Measurements from ENCODE around the gene NHERF1. TPM values are rescaled to one million over a fixed set of nuclear protein-coding genes. Genes with fewer than 3 reads are reported as not detected.

NHERF1 gene
- total RNA-seq, 1 donor from 2014 or later = 308 TPM

DNA sequence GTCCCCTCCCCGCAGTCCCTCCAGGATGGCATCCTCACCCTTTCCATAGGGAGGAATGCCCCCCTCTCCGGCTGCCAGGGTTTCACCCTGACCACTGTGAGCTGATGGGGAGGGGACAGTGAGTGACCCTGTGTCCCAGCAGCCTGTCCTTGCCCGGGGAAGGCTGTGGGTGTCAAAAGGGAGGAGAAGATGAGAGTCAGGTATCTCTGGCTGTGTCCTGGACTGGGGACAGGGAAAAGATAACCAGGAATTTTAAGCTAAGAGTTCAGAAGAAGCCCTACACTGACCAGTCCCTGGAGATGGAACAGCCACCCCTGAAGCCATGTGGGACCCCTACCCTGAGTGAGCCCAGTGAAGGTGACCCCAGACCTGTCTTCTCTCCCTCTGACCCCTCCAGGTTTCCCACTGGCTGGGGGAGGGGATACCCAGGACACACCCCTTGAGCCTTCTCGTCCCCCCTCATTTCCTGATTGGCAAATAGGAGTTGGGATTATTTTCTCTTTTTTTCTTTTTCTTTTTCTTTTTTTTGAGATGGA lies 16.4 kb downstream of the NHERF1 start:
- intact Hi-C loops (cut with micrococcal nuclease) = no loop called here

DNA sequence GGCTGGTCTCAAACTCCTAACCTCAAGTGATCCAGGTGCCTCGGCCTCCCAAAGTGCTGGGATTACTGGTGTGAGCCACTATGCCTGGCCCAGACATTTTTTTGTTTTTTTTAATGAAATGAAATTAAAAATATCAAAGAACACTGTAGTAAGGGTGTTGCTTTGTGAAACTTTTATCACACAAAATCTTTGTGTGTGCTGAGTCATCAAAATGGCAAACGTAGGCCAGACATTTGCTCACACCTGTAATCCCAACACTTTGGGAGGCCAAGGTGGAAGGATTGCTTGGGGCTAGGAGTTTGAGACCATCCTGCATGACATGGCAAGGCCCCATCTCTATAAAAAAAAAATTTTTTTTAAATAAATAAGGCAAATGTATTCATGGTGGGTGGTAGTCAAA lies 18.0 kb downstream of the NHERF1 start:
- intact Hi-C loops (cut with micrococcal nuclease) = no loop called here

DNA sequence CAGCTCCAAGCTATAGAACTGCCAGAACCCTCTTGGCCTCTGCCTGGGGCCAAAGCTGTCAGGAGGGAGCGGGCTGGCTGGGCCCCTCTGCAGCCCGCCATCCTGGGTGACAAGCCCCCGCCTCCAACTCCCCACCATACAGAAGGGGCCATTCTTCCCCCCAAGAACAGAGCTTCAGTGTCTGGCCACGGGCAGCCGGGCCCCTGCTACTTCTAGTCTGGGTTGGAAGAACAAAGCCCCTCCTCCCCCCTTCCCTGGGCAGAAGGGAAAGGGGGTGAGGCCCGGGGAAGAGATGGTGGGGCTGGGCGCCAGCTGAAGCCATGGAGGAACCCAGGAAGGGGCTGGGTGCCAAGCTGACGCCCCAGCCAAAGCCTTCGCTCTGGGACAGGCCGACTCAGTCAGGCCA lies 18.7 kb downstream of the NHERF1 start:
- intact Hi-C loops (cut with micrococcal nuclease) = no loop called here

DNA sequence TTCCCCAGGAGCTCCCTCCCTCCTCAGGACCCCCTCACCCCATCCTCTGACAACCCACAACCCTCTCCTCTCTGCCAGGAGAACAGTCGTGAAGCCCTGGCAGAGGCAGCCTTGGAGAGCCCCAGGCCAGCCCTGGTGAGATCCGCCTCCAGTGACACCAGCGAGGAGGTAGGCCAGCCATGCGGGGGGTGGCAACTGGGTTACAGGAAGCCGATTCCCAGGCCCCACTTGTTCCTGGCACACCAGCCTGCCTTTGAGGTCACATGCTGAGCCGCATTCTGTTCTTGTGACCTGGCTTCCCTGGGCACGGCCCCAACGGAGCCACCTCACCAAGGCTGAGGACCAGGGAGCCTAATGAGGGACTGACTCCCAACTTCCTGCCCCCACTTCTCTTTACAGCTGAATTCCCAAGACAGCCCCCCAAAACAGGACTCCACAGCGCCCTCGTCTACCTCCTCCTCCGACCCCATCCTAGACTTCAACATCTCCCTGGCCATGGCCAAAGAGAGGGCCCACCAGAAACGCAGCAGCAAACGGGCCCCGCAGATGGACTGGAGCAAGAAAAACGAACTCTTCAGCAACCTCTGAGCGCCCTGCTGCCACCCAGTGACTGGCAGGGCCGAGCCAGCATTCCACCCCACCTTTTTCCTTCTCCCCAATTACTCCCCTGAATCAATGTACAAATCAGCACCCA lies 19.8 kb downstream of the NHERF1 start:
- intact Hi-C loops (cut with micrococcal nuclease) = no loop called here

DNA sequence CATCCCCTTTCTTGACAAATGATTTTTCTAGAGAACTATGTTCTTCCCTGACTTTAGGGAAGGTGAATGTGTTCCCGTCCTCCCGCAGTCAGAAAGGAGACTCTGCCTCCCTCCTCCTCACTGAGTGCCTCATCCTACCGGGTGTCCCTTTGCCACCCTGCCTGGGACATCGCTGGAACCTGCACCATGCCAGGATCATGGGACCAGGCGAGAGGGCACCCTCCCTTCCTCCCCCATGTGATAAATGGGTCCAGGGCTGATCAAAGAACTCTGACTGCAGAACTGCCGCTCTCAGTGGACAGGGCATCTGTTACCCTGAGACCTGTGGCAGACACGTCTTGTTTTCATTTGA lies 20.3 kb downstream of the NHERF1 start:
- intact Hi-C loops (cut with micrococcal nuclease) = no loop called here

DNA sequence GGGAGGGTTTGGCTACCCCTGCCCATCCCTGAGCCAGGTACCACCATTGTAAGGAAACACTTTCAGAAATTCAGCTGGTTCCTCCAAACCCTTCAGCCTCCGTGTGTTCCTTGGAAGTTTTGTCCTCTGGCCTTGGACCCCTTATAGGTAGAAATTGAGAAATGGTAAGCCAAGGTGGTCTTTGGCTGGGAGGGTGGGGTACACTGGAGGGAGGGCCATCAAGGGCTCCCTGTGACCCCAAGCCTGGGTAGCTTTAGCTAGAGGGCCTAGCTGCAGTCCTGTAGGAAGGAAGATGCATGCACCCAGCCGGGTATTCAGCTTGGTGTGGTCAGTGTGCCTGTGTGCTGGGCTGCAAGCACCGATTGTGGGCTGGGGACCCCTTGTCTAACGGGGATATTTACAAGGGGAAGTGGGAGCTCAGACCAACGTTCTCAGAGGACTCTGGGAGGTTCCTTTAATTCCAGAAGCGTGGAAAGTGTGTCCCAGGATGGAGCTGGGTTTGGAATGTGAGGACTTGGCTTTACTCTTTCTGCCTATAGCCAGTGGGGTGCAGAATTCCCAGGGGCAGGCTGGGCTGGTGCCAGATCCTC lies 20.9 kb downstream of the NHERF1 start:
- intact Hi-C loops (cut with micrococcal nuclease) = no loop called here

DNA sequence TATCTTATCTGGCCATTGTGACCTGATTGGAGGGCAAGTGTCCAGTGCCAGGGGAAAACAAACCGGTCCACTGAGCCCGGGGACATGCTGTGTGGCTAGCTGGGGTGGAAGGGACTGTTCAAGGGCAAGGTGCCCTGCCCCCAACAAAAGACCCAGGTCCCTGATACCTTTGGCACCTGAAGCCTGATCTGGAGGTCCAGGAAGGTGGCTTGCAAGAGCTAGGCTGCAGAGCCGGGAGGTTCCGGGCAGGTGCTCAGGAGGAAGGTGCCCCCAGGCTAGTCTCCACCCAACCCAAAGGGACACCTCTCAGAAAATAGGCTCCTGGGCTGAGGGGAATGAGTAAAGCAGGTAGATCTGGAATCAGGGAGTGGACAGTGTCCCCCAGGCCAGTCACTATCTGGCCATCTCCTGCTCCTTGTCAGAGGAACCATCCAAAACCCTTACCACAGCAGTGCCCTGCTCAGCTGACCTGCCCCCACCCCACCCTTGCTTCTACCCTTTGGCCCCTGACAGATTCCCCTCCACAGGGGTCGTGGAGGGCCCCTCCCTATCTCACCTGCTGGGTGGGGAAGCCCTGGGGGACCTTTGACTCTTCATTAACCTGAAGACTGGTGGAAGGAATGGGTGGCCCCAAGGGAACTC lies 21.5 kb downstream of the NHERF1 start:
- intact Hi-C loops (cut with micrococcal nuclease) = loop anchor here (1.0 kb wide), 3 partner anchors 19 to 113 kb away; no protein-coding TSS in a partner anchor

DNA sequence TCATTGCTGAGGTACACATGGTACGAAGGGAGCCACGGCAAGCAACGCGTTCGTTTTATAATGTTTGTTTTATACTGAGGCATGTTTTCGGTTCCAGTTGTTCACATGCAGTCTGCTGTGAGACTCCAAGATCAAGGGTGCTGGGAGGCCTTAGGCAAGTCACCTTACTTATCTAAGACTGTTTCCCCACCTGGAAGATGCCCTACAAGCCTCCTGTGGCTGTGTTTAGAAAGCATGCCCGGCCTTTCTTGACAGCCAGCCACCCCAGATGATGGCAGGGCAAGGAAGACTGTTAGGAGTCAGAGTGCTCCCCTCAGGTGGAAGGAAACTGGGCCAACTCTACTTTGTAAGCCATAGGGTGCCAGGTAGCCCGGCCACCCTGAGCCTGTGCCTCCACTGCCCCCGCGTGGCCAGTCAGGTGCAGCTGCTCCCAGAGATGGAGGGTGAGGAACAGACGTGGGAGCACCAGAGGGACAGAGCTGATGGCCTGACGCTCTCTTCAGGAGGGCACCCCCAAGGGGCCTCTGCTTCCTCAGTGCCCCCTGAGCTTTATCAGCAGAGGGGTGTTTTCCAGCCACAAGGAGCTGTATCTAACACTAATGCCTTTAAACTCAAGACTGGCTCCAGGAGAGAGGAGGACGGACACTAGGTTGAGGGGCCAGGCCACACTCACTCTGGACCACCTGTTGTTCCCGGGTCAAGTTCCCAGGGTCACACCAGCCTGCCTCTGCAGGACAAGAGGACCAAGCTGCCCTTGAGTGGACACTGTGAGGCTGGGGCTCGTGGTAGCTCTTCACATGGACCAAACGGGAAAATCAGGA lies 22.3 kb downstream of the NHERF1 start:
- intact Hi-C loops (cut with micrococcal nuclease) = loop anchor here (1.0 kb wide), 3 partner anchors 19 to 113 kb away; no protein-coding TSS in a partner anchor

DNA sequence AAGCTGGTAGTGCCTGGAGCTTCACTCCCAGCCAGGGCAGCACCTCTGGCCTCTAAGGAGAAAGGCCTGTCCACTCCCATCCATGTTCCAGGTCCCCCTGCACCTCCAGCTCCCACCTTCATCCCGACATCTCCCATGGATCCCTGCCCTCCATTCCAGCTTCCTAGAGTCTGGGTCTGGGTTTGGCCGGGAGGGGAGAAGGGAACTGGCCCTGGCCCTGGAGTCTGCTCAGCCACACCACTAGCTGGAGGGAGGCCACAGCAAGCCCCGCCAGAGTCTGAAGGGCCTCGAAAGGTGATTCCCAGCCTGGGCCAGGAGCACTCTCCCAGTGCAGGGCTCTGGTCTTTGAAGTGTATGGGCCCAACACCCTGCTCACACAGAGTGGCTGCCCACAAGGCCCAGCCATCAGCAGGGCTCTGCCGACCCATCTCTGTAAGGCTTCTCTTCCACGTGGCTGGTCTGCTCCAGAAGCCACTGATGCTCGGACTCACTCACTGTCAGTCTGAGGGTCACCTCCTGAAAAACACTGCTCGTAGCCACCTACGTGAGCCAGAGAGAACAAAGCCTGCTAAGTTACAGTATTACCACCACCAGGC lies 23.0 kb downstream of the NHERF1 start:
- intact Hi-C loops (cut with micrococcal nuclease) = no loop called here

DNA sequence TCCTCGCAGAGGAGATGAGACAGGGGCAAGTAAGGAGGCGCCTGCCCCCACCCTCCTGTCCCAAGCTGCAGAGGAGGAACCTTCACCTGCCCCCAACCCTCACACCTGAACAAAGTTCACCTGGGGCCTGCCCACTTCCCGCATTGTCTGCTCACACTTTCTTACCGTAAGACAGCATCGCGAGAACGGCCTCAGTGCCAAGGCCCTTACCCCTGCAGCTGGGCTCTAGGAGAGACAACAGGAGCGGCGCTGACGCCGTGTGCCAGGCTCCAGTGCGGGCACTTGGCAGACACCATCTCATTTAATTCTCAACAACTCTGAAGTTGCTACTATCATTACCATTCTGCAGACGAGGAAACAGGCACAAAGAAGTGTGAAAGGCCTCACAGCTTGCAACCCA lies 23.6 kb downstream of the NHERF1 start:
- intact Hi-C loops (cut with micrococcal nuclease) = no loop called here

DNA sequence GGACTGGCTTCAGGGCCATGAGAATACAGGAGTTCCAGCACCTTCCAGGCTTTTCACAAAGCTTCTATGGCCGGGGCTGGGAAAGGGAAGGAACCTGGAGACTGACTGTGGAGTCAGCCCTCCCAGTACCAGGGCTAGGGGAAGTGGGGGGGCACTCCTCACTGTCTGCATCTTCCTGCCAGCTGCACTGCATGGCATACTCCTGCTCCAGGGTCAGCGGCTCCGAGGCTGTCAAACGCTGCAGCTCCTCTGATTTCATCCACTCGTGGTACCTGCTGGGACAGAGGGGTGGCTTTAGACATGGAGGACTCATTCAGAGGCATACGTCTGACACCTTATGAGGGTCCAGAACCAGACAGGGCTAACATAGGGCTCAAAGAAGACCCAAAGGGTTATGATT lies 25.0 kb downstream of the NHERF1 start:
- intact Hi-C loops (cut with micrococcal nuclease) = no loop called here

DNA sequence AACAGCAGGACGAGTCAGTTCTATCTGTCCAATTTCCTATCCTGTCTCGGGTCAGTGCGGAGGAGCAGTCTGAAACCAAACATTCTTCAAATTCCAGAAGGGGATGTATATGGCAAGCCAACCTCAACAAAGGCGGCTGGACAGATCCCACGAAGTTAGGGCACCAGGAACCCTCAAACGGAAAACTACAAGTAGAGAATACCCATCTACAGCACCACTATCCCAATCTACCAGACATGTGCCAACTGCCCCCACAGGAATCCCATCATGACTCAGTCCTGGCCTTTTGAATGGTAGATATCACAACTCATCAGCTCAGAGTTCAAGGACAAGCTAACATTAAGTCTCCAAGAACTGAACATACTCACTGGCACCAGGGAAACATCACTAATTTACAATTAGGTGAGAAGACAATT lies 25.5 kb downstream of the NHERF1 start:
- intact Hi-C loops (cut with micrococcal nuclease) = no loop called here

DNA sequence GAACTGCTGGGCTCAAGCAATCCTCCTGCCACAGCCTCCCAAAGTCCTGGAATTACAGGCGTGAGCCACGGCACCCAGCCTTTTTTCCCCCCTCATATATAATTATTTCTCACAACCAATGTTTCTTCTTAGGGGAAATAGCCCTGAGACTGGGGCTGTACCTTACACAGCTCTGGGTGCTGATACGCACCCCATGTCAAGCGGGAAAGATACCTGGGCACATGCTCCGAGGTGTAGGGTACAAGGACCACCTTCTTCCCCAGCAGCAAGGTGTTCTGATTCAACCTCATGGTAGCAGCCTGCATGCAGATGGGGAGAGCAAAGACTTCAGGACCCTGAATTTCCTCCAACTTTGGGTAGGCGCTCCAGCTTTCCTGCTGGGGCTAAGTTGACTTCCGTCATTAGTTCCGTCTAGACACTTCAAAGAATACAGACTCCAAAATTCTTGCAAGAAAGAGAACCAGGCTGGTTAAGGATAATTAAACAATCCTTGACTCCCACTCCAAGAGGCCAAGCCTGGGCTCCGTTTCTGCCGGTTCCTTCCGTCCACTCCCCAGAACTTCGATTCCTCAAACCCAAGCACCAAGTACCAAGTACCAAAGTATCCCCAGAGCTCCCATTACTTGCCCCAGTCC lies 27.1 kb downstream of the NHERF1 start:
- intact Hi-C loops (cut with micrococcal nuclease) = loop anchor here (1.0 to 2.0 kb wide), 4 partner anchors 16 to 98 kb away; partner anchors contain the start of gene NHERF1

DNA sequence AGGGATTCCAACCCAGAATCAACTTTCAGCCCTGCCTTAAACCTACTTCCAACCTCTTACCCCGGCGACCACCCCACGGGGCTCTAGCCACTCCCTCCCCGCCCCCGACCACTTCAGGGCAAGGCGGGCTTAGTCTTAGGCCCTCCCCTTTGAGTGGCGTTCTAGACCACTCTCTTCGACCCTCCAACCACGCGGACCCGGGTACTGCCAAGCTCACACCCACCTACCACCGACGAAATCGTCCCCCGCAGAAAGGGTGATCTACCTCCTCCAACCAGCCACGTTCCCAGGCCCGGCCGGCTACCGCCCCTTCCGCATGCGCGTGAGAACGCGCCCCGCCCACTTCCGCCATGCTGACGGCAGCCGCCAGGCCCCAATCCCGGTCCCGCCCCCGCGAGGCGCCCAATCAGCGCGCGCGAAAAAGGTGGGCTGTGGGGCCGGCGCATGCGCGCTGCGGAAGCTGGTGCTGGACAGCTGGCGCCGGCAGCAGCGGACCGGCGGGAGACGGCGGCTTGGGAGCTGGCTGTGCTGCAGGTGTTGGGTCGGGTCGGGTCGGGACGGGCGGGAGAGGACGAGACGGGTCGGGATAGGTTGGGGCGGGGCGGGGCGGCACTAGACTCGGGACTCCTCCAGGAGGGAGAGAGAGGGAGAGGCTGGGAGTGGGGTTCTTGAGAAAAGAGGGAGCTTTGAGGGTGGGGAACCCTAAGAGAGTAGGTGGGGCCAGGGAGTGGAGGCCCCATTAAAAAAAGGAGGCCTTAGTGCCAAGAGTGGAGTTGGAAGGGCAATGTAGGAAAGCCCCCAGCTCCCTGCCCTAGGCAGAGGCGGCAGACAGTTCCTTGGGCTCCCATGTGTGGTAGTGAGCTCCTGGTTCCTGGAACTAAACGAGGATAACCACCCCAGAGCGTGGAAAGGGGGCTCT lies 27.9 kb downstream of the NHERF1 start, which contains the start of gene NAT9:
Gene NAT9 (minus strand): TSS at position 302 of the 919 bp plus-strand sequence. CDS start 647 bp downstream, outside the sequence.
- intact Hi-C loops (cut with micrococcal nuclease) = loop anchor here (1.0 to 2.0 kb wide), 4 partner anchors 15 to 97 kb away; partner anchors contain the start of gene NHERF1

DNA sequence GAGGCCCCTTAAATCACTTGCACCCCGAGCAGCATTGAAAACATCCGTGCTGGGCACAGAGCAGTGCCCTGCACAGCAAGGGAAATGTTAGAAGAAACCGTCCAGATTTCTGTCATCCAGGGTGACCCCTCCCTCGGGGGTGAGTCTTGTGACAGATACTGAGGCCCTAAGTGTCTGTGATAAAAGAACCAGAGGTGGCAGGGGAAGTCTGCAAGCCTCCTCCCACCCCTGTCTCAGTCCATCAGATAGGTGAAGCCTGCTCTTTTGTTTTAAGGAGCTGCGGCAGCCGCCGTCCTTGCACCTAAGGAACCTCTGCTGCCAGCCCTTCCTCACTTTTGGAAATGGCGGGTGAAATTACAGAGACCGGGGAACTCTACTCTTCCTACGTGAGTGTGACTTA lies 28.6 kb downstream of the NHERF1 start:
- intact Hi-C loops (cut with micrococcal nuclease) = loop anchor here (1.0 to 2.0 kb wide), 4 partner anchors 14 to 96 kb away; partner anchors contain the start of gene NHERF1

DNA sequence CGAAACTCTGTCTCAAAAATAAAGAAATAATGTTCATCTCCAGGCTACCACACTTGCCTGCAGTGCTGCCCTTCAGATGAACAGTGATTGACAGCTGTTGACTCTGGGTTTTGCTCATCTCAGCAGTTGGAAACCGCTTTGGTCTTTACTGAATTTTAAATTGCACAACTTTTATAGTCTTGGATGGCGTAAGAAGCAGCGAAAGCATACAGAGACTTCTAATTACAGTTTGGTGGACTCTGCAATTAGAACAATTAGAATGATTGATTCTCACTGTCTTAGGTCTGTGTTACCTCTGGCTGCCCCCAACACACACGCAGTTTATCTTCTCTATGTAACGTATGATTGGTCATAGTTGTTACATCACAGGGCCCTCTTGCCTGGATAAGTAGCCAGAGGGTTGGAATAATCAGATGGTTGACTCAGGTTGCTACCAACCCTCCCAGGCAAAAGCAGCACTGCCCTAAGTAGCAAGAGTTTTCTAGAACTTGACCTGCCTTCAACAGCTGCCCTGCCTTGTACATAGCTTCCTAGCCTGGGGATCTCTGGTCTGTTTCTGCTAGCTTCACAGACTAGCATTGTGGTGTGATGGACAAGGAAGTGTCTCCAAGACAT lies 29.6 kb downstream of the NHERF1 start:
- intact Hi-C loops (cut with micrococcal nuclease) = loop anchor here (2.0 kb wide), 1 partner anchor 75 kb away; no protein-coding TSS in a partner anchor

DNA sequence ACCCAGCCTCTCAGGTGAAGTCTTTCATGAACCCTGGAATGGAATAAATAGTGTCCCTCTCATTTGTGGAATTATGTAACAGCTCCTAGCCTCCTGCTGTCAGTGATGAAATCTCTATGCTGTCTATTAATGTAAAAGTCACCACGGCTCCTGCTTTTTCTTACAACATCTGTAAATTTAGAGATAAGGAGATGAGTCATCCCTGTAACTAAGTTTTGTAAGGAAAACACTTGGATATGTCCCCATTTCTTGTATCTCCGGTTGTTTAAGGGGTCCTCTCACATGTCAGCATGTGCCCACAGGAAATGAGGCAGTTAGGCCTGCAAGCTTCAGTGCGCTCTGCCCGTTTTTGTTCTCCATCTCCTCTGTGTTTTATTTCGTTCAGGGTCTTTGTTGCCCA lies 30.5 kb downstream of the NHERF1 start:
- intact Hi-C loops (cut with micrococcal nuclease) = loop anchor here (1.0 kb wide), 1 partner anchor 35 kb away; no protein-coding TSS in a partner anchor

DNA sequence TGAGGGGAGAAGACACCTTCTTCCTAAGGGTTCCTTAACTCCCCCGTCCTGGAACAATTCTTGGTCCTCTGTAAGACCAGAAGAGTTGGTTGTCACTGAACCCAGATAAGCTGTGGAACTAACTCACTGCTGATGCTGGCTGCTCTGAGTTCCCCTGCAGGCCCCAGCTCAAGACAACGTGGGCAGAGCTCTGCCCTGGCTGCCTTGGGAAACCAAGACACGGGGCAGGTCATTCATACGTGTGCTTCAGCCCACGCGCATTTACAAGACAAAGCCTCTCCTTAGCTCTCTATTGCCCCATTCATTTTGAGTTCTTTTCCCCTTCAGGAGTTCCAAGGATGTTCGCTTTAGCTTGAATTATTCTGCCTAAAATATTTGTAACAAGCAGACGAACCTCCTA lies 31.1 kb downstream of the NHERF1 start:
- intact Hi-C loops (cut with micrococcal nuclease) = loop anchor here (1.0 kb wide), 1 partner anchor 35 kb away; no protein-coding TSS in a partner anchor

All from T-helper 1 cell treated with Interleukin-12 subunit alpha and Interleukin-12 subunit beta and Interleukin-4 antibody, amounts not matched to agents 30 ng/mL and 1 ng/mL, for 36 hours (primary cell).